SK-N-SH (cell line): ENCODE results near the gene LRRC49. TPM values are rescaled to one million over a fixed set of nuclear protein-coding genes. Genes with fewer than 3 reads are reported as not detected.
A peak's percentile ranks its signal among the peaks of the same experiment; 100 is the strongest.
"Not testable (repeated sequence)": the region's sequence is repeated elsewhere in the genome, so short reads cannot be mapped to it uniquely, and the experiment has no call there.

Experiments used
- CTCF ChIA-PET: fragments of 300-600, 350-600 bp; formaldehyde crosslinking; extraction: SDS; loops from one replicate; lab custom pipeline; 2021; lab: Yijun Ruan, JAX
- POLR2A ChIA-PET: fragments of 350-600 bp; sonication (Branson Sonifier 250); formaldehyde crosslinking; extraction: SDS; loops from one replicate; lab custom pipeline; 2020; ENCODE audit warnings: antibody characterized with exemption, inconsistent platforms; lab: Yijun Ruan, JAX
- DNase-seq: peaks from one replicate; pipeline ENCODE4 v3.0.0; 2012
- H2AFZ ChIP-seq: fragments of 200-600 bp; sonication (generic); 2 replicates; pipeline ENCODE4 v1.8.1; 2016; ENCODE audit warnings: antibody characterized with exemption, mild to moderate bottlenecking, low read depth
- H3F3A ChIP-seq: fragments of 200-600 bp; sonication (generic); replicated peaks from 2 replicates; pipeline ENCODE3; 2016; ENCODE audit warnings: antibody characterized with exemption, mild to moderate bottlenecking; ENCODE audit not compliant: insufficient read depth
- H3K27ac ChIP-seq, 2 experiments: fragments of 200-500 bp in 1 of 2; fragments of 200-600 bp in 1 of 2; sonication (Bioruptor generic) in 1 of 2; sonication (generic), shearing (Covaris generic) in 1 of 2; 2 replicates each; pipeline versions ENCODE4 v1.5.1 to v1.6.1; 2014 to 2016; ENCODE audit warnings: low read depth in 2 of 2, inconsistent platforms in 1 of 2, low read length in 1 of 2, mild to moderate bottlenecking in 1 of 2, mixed read lengths in 1 of 2
- H3K27me3 ChIP-seq: fragments of 200-600 bp; sonication (generic), shearing (Covaris generic); 2 replicates; pipeline ENCODE4 v1.6.1; 2016; ENCODE audit warnings: mixed run types; ENCODE audit not compliant: insufficient read depth
- H3K36me3 ChIP-seq, 2 experiments: fragments of 200-500 bp in 1 of 2; fragments of 200-600 bp in 1 of 2; sonication (Bioruptor generic) in 1 of 2; sonication (generic) in 1 of 2; replicated peaks in 1 of 2; 2 replicates each; pipeline versions ENCODE3 to v1.5.1; 2014 to 2016; ENCODE audit warnings: low read length in 1 of 2, mild to moderate bottlenecking in 1 of 2; ENCODE audit not compliant: insufficient read depth in 2 of 2, control insufficient read depth in 1 of 2
- H3K4me1 ChIP-seq, 2 experiments: fragments of 200-500 bp in 1 of 2; fragments of 200-600 bp in 1 of 2; sonication (Bioruptor generic) in 1 of 2; sonication (generic), shearing (Covaris generic) in 1 of 2; 2 replicates each; pipeline versions ENCODE4 v1.5.1 to v1.6.1; 2014 to 2016; ENCODE audit warnings: low read depth in 1 of 2, low read length in 1 of 2, mixed run types in 1 of 2; ENCODE audit not compliant: insufficient read depth in 2 of 2, control insufficient read depth in 1 of 2
- H3K4me2 ChIP-seq: fragments of 200-600 bp; sonication (generic), shearing (Covaris generic); 2 replicates; pipeline ENCODE4 v1.6.1; 2017; ENCODE audit warnings: mixed run types
- H3K4me3 ChIP-seq, 2 experiments: fragments of 200-500 bp in 1 of 2; fragments of 200-600 bp in 1 of 2; sonication (Bioruptor generic) in 1 of 2; sonication (generic), shearing (Covaris generic) in 1 of 2; 2 replicates each; pipeline versions ENCODE4 v1.5.1 to v1.8.1; 2014 to 2016; ENCODE audit warnings: low read depth in 2 of 2, inconsistent platforms in 1 of 2, low read length in 1 of 2, mild to moderate bottlenecking in 1 of 2, mixed read lengths in 1 of 2, moderate library complexity in 1 of 2
- H3K79me2 ChIP-seq: fragments of 200-600 bp; sonication (generic); 2 replicates; pipeline ENCODE4 v1.8.1; 2017; ENCODE audit warnings: mild to moderate bottlenecking; ENCODE audit not compliant: insufficient read depth
- H3K9ac ChIP-seq: fragments of 200-600 bp; sonication (generic); 2 replicates; pipeline ENCODE4 v1.6.1; 2017; ENCODE audit warnings: mixed run types
- H3K9me2 ChIP-seq: fragments of 200-600 bp; sonication (generic); 2 replicates; pipeline ENCODE4 v1.6.1; 2017; ENCODE audit warnings: mixed run types
- H3K9me3 ChIP-seq: fragments of 200-600 bp; sonication (generic); 2 replicates; pipeline ENCODE4 v1.6.1; 2017; ENCODE audit warnings: mixed run types, mild to moderate bottlenecking, moderate library complexity
- H4K20me1 ChIP-seq: fragments of 200-600 bp; sonication (generic); 2 replicates; pipeline ENCODE4 v1.6.1; 2017; ENCODE audit warnings: mild to moderate bottlenecking, mixed run types; ENCODE audit not compliant: insufficient read depth
- GABPA ChIP-seq: IDR thresholded peaks from 2 replicates; pipeline ENCODE4 v1.4.0; 2012; ENCODE audit warnings: low read depth, mild to moderate bottlenecking
- JUND ChIP-seq: IDR thresholded peaks from 2 replicates; pipeline ENCODE4 v1.4.0; 2012
- MAX ChIP-seq: IDR thresholded peaks from 2 replicates; pipeline ENCODE4 v1.4.0; 2012; ENCODE audit warnings: low read depth
- NFIC ChIP-seq: IDR thresholded peaks from 2 replicates; pipeline ENCODE4 v1.4.0; 2012; ENCODE audit warnings: borderline replicate concordance
- SMC3 ChIP-seq: IDR thresholded peaks from 2 replicates; pipeline ENCODE4 v1.6.1; 2012; ENCODE audit warnings: low read depth, low read length, improper control_type of control experiment
- TAF1 ChIP-seq: IDR thresholded peaks from 2 replicates; pipeline ENCODE4 v1.6.1; 2012; ENCODE audit warnings: low read depth, mild to moderate bottlenecking, low read length, moderate library complexity, borderline replicate concordance
- TEAD4 ChIP-seq: IDR thresholded peaks from 2 replicates; pipeline ENCODE4 v1.4.0; 2012; ENCODE audit warnings: mild to moderate bottlenecking, borderline replicate concordance; ENCODE audit not compliant: insufficient read depth
- YY1 ChIP-seq: IDR thresholded peaks from 2 replicates; pipeline ENCODE4 v1.4.0; 2012; ENCODE audit warnings: low read depth, mild to moderate bottlenecking
- ZBTB33 ChIP-seq: IDR thresholded peaks from 2 replicates; pipeline ENCODE4 v1.4.0; 2012; ENCODE audit warnings: low read depth, borderline replicate concordance
- WGBS: methylation state at CpG from one replicate; pipeline ENCODE4 v1.1.6; 2017; ENCODE audit warnings: low lambda C conversion rate; 5-methylcytosine and 5-hydroxymethylcytosine counted together
- polyA plus RNA-seq, 3 experiments: library from polyadenylated mRNA; depleted of rRNA; stranded (reverse); fragments of >200 nt; gene quantifications; 2 replicates each; pipeline ENCODE4 v1.2.3, GENCODE V29; 2012
- TF ChIP-seq, protein P1 (sequence below): fragments of 150-350 bp; IDR thresholded peaks from 2 replicates; pipeline ENCODE4 v1.6.1; 2016; ENCODE audit warnings: mild to moderate bottlenecking, low read depth, low read length

LRRC49 gene
- polyA plus RNA-seq, 1 of the 3 experiments (the other 2 are of a cell fraction): 7.2 TPM

- 0 out of 2 replicates have a peak, but pooled peaks have one; percentile 53 for TF ChIP-seq TAF1
- TF ChIP-seq MAX: peak; percentile 62
- peak; percentile 91 for TF ChIP-seq NFIC
- TF ChIP-seq TEAD4: 0 out of 2 replicates have a peak, but pooled peaks have one; percentile 56
- TF ChIP-seq SMC3: no peak
- TF ChIP-seq JUND: peak; percentile 69
- 0 out of 2 replicates have a peak, but pooled peaks have one; percentile 34 for TF ChIP-seq ZBTB33
Measured at GRCh38 chr15:70856884-70857561, 35.6 kb upstream of the LRRC49 start (continued).

DNA sequence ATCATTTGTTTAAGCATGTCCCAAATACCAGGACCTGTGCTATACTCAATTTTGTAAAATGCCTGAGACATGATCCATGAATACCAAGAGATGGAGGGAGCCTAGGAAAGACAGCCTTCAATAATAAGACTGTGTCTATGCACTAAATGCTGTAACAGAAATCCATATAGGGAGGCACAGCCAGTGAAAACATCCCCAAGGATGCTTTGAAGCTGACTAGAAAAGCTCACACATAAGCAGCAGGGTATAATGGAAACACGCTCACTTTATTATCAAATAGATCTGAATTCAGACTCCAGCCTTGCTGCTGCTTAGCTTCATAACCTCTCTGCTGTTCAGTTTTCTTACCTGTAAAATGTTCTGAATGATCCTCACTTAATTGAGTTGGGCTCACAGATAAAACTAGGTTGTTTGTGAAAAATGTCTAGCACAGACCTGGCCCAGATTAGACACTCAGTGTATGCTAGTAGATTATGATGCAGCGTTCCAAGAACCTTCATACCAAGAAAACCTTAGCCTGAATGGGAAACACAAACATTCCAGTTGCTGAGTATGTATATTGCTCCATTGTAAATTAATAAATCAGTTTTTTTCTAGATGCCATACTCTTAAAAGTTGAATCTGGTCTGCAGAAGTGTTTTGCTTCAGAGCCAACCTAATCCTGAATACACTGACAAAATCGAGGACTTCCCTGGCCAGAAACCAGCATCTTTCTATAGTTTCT is 34.9 kb upstream of the LRRC49 start:
- TF ChIP-seq, protein P1, sequence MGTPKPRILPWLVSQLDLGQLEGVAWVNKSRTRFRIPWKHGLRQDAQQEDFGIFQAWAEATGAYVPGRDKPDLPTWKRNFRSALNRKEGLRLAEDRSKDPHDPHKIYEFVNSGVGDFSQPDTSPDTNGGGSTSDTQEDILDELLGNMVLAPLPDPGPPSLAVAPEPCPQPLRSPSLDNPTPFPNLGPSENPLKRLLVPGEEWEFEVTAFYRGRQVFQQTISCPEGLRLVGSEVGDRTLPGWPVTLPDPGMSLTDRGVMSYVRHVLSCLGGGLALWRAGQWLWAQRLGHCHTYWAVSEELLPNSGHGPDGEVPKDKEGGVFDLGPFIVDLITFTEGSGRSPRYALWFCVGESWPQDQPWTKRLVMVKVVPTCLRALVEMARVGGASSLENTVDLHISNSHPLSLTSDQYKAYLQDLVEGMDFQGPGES: no peak
- TF ChIP-seq YY1: no peak
- TF ChIP-seq GABPA: no peak
- no peak for TF ChIP-seq TEAD4
- Histone ChIP-seq H3K27ac (peak overlapping the region; percentile 71 to 97), H3K9ac (peak overlapping the region; percentile 94; the same call in 1 of the 2 replicates), H3K4me1 (peaks cover 9 to 26% of the 10 kb centered on the region in 2 experiments), H3K9me3 (no peaks in the 10 kb centered on the region), H3F3A (peaks cover 44% of the 10 kb centered on the region), H4K20me1 (peaks cover under 1% of the 10 kb centered on the region; the same call in 1 of the 2 replicates), H3K36me3 (no peaks in the 10 kb centered on the region), H3K27me3 (no peaks in the 10 kb centered on the region), H3K4me2 (peak overlapping the region; percentile 66), H2AFZ (no peak overlapping the region), H3K4me3 (no peak overlapping the region), H3K9me2 (no peaks in the 10 kb centered on the region), H3K79me2 (peaks cover 16% of the 10 kb centered on the region)
- POLR2A ChIA-PET: no interaction called here
- CTCF ChIA-PET: interaction anchor here (0.6 to 4.5 kb wide), 3 partner anchors 11 to 16 kb away, joined by 3 to 25 read pairs (median 6); no protein-coding TSS in a partner anchor
- WGBS: 75% methylated on average over 3 of the region's 3 CpGs
- DNase-seq: no peak

DNA sequence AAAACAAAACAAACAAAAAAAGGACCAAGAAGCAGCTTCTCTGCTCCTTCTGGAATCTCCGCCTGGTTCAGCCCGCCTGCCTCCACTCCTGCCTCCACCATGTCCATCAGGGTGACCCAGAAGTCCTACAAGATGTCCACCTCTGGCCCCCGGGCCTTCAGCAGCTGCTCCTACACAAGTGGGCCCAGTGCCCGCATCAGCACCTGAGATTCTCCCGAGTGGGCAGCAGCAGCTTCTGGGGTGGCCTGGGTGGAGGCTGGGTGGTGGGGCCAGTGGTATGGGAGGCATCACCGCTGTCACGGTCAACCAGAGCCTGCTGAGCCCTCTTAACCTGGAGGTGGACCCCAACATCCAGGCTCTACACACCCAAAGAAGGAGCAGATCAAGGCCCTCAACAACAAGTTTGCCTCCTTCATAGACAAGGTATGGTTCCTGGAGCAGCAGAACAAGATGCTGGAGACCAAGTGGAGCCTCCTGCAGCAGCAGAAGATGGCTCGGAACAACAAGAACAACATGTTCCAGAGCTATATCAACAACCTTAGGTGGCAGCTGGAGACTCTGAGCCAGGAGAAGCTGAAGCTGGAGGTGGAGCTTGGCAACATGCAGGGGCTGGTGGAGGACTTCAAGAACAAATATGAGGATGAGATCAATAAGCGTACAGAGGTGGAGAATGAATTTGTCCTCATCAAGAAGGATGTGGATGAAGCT is 33.9 kb upstream of the LRRC49 start:
- ChIA-PET CTCF (interaction anchor here (0.6 to 4.5 kb wide), 2 partner anchors 11 to 15 kb away, joined by 3 to 25 read pairs; no protein-coding TSS in a partner anchor), POLR2A (interaction anchor here (1.3 kb wide), 1 partner anchor 10 kb away, joined by 3 read pairs; no protein-coding TSS in a partner anchor)
- 96% methylated on average over 7 of the region's 9 CpGs for WGBS

More for the DNA sequence above, 33.9 kb upstream of the LRRC49 start:
- not testable (repeated sequence) for H3K9ac ChIP-seq, H3K9me3 ChIP-seq, H3K9me2 ChIP-seq, H3K27me3 ChIP-seq, H3K4me2 ChIP-seq, H4K20me1 ChIP-seq, H2AFZ ChIP-seq, DNase-seq, H3K36me3 ChIP-seq, H3K4me3 ChIP-seq, H3K79me2 ChIP-seq
- H3K27ac ChIP-seq: peak overlapping the region in 1 of 2 experiments; percentile 97; a peak in 2 of 4 replicates
- peaks cover 48% of the 10 kb centered on the region for H3F3A ChIP-seq
- peaks cover 3 to 32% of the 10 kb centered on the region in 2 experiments for H3K4me1 ChIP-seq
